Measurements from ENCODE around the gene SFMBT1.

The SFMBT1 gene

GRCh38 chr3:52893723-52894122 is 152.2 kb downstream of the SFMBT1 start:
- Histone ChIP-seq H3K4me3 (no peak overlapping the region), H3K27ac (peak overlapping the region in 14 of 21 experiments; percentile 4 to 79 (median 41))

- Histone ChIP-seq H3K4me3 (peak overlapping the region in 2 of 7 experiments; percentile 1 to 10), H3K27ac (peak overlapping the region in 17 of 21 experiments; percentile 6 to 79 (median 64))
Observed at GRCh38 chr3:52892625-52893311, 153.1 kb downstream of the SFMBT1 start.

- Histone ChIP-seq H3K27ac (peak overlapping the region in 17 of 21 experiments; percentile 17 to 79 (median 64)), H3K4me3 (peak overlapping the region in 1 of 7 experiments; percentile 1)
Observed at GRCh38 chr3:52892290-52892624, 153.6 kb downstream of the SFMBT1 start.

GRCh38 chr3:52891615-52892081 is 154.2 kb downstream of the SFMBT1 start:
- Histone ChIP-seq H3K4me3 (no peak overlapping the region), H3K27ac (peak overlapping the region in 18 of 21 experiments; percentile 13 to 79 (median 60))

- Histone ChIP-seq H3K27ac (peak overlapping the region in 18 of 21 experiments; percentile 13 to 79 (median 58)), H3K4me3 (no peak overlapping the region)
Observed at GRCh38 chr3:52891164-52891563, 154.7 kb downstream of the SFMBT1 start.

- H3K4me3 ChIP-seq, result no peak overlapping the region
- peak overlapping the region in 8 of 21 experiments; percentile 19 to 79 (median 54) for H3K27ac ChIP-seq
Observed at GRCh38 chr3:52890735-52891134, 155.1 kb downstream of the SFMBT1 start.

GRCh38 chr3:52889901-52890300 is 156.0 kb downstream of the SFMBT1 start:
- Histone ChIP-seq H3K4me3 (no peak overlapping the region), H3K27ac (no peak overlapping the region)

- H3K27ac ChIP-seq, result no peak overlapping the region
Observed at GRCh38 chr3:52887166-52887565, 158.7 kb downstream of the SFMBT1 start.

GRCh38 chr3:52886049-52886730 is 159.7 kb downstream of the SFMBT1 start:
- Histone ChIP-seq H3K4me3 (no peak overlapping the region), H3K27ac (no peak overlapping the region)

More at GRCh38 chr3:52887166-52887565, 158.7 kb downstream of the SFMBT1 start:
- H3K4me3 ChIP-seq, result no peak overlapping the region

GRCh38 chr3:52882377-52882776 is 163.5 kb downstream of the SFMBT1 start:
- Histone ChIP-seq H3K4me3 (no peak overlapping the region), H3K27ac (no peak overlapping the region)

GRCh38 chr3:52881871-52882270 is 164.0 kb downstream of the SFMBT1 start:
- no peak overlapping the region for H3K4me3 ChIP-seq
- H3K27ac ChIP-seq, result no peak overlapping the region

- Histone ChIP-seq H3K27ac (no peak overlapping the region), H3K4me3 (no peak overlapping the region)
Observed at GRCh38 chr3:52880474-52880873, 165.4 kb downstream of the SFMBT1 start.

GRCh38 chr3:52880047-52880446 is 165.8 kb downstream of the SFMBT1 start:
- H3K27ac ChIP-seq, result no peak overlapping the region
- no peak overlapping the region for H3K4me3 ChIP-seq

- H3K4me3 ChIP-seq, result no peak overlapping the region
- H3K27ac ChIP-seq, result no peak overlapping the region
Observed at GRCh38 chr3:52879581-52879980, 166.3 kb downstream of the SFMBT1 start.

- no peak overlapping the region for H3K4me3 ChIP-seq
- no peak overlapping the region for H3K27ac ChIP-seq
Observed at GRCh38 chr3:52879090-52879489, 166.8 kb downstream of the SFMBT1 start.

- Histone ChIP-seq H3K27ac (no peak overlapping the region), H3K4me3 (no peak overlapping the region)
Observed at GRCh38 chr3:52877085-52877484, 168.8 kb downstream of the SFMBT1 start.

- Histone ChIP-seq H3K4me3 (no peak overlapping the region), H3K27ac (no peak overlapping the region)
Observed at GRCh38 chr3:52874864-52875587, 170.8 kb downstream of the SFMBT1 start.

GRCh38 chr3:52874160-52874701 is 171.6 kb downstream of the SFMBT1 start:
- Histone ChIP-seq H3K4me3 (no peak overlapping the region), H3K27ac (peak overlapping the region in 1 of 21 experiments; percentile 10)

GRCh38 chr3:52873433-52874159 is 172.3 kb downstream of the SFMBT1 start:
- no peak overlapping the region for H3K27ac ChIP-seq
- no peak overlapping the region for H3K4me3 ChIP-seq

GRCh38 chr3:52872245-52872644 is 173.6 kb downstream of the SFMBT1 start:
- H3K27ac ChIP-seq, result no peak overlapping the region

More at GRCh38 chr3:52872245-52872644, 173.6 kb downstream of the SFMBT1 start:
- H3K4me3 ChIP-seq, result no peak overlapping the region
